Progenitor cell of endocrine pancreas (in vitro differentiated cells): Measurements from ENCODE around the gene SIDT1. TPM values are rescaled to one million over a fixed set of nuclear protein-coding genes. Genes with fewer than 3 reads are reported as not detected.
A peak's percentile ranks its signal among the peaks of the same experiment; 100 is the strongest.

Experiments used
- DNase-seq: peaks from one replicate; pipeline ENCODE4 v3.0.0; 2021; ENCODE audit warnings: low spot score; ENCODE audit not compliant: unreplicated experiment
- H3K27ac Mint-ChIP-seq: 2 replicates; pipeline ENCODE4 v1.8.0; 2021; ENCODE audit warnings: mild to moderate bottlenecking, moderate library complexity, mixed read lengths
- H3K27me3 Mint-ChIP-seq: 2 replicates; pipeline ENCODE4 v1.8.0; 2021; ENCODE audit warnings: mixed read lengths
- H3K36me3 Mint-ChIP-seq: 2 replicates; pipeline ENCODE4 v1.8.0; 2022; ENCODE audit warnings: mixed read lengths; ENCODE audit not compliant: insufficient read depth
- H3K4me1 Mint-ChIP-seq: 2 replicates; pipeline ENCODE4 v1.8.0; 2021; ENCODE audit warnings: low read depth, mixed read lengths
- H3K4me3 Mint-ChIP-seq: 2 replicates; pipeline ENCODE4 v1.8.0; 2021; ENCODE audit warnings: low read depth, mild to moderate bottlenecking, moderate library complexity, mixed read lengths
- H3K9me3 Mint-ChIP-seq: 2 replicates; pipeline ENCODE4 v1.8.0; 2021; ENCODE audit warnings: low read depth, mixed read lengths
- total RNA-seq: library from RNA; stranded (reverse); gene quantifications from 2 replicates; pipeline ENCODE4 v1.2.1, GENCODE V29; 2021
- TF ChIP-seq, protein P1 (sequence below): fragments of 200-600 bp; sonication (generic); IDR thresholded peaks from one replicate; pipeline ENCODE4 v1.5.0; 2021; ENCODE audit warnings: antibody characterized with exemption, mild to moderate bottlenecking; ENCODE audit not compliant: unreplicated experiment

Gene SIDT1
- total RNA-seq, 1 donor from 2014 or later, result not detected

DNA sequence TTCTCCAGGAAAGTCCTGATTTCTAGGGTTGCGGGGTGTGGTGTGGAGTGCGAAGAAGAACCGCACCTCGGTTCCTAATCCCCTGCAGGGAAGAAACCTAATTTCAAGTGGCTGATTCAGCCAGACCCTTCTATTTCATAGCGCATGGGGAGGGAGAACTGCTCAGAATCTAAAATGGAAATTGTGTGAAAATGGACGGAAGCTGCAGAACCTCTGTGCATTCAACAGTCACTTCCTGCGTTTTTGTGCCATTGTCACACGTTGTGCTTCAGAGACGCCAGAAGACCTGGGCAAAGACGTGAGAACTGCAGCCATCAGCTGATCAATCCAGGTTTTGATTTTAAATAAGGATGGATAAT lies 1.2 kb downstream of the SIDT1 start:
- no peaks in the 10 kb centered on the region for H3K9me3 Mint-ChIP-seq
- TF ChIP-seq, protein P1, sequence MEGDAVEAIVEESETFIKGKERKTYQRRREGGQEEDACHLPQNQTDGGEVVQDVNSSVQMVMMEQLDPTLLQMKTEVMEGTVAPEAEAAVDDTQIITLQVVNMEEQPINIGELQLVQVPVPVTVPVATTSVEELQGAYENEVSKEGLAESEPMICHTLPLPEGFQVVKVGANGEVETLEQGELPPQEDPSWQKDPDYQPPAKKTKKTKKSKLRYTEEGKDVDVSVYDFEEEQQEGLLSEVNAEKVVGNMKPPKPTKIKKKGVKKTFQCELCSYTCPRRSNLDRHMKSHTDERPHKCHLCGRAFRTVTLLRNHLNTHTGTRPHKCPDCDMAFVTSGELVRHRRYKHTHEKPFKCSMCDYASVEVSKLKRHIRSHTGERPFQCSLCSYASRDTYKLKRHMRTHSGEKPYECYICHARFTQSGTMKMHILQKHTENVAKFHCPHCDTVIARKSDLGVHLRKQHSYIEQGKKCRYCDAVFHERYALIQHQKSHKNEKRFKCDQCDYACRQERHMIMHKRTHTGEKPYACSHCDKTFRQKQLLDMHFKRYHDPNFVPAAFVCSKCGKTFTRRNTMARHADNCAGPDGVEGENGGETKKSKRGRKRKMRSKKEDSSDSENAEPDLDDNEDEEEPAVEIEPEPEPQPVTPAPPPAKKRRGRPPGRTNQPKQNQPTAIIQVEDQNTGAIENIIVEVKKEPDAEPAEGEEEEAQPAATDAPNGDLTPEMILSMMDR, result no peak
- no peak overlapping the region for H3K27ac Mint-ChIP-seq
- DNase-seq, result no peak
- peaks cover 85% of the 10 kb centered on the region for H3K27me3 Mint-ChIP-seq
- H3K4me1 Mint-ChIP-seq, result peaks cover 10% of the 10 kb centered on the region
- peak overlapping the region; percentile 76 for H3K4me3 Mint-ChIP-seq
- H3K36me3 Mint-ChIP-seq, result no peaks in the 10 kb centered on the region

DNA sequence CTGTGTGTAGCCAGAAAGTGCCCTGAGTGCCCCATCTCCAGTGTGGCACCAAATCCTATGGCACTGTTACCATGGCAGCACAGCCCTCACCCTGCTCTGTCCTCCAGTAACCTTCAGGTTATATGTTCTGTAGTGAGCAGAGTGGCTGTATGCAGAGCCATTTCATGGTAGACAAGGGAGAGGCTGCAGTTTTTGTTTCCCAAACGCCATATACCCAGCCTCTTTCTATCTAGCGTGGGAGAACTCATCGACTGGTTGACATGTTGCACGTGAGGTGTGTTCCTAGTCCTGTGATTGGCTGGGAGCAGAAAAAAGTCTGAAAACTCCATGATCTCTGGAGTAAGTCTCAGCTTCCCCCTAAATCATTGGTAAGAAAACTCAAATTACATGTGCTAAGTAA lies 2.0 kb downstream of the SIDT1 start:
- no peak overlapping the region for H3K27ac Mint-ChIP-seq
- H3K27me3 Mint-ChIP-seq, result peaks cover 80% of the 10 kb centered on the region
- no peak overlapping the region for H3K4me3 Mint-ChIP-seq
- no peak for DNase-seq
- no peaks in the 10 kb centered on the region for H3K9me3 Mint-ChIP-seq
- peaks cover 10% of the 10 kb centered on the region for H3K4me1 Mint-ChIP-seq
- TF ChIP-seq, protein P1, result no peak
- H3K36me3 Mint-ChIP-seq, result no peaks in the 10 kb centered on the region

DNA sequence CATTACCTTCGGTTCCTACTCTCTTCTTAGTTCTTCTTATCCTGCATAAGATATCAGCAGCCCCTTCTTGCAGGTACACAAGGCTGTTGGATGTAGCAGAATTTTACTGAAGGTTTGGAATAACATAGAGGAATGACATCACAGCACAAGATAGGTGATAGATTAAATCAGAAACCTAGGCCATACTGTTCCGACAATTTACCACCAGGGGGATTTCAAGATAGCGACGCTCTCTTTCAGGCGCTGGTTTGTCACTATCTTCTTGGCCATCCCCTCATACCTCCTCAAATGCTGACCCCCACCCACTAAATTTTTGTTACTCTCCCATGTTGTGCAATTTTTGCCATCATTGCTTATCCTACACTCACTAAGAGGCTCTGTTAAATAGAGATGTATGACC lies 3.5 kb downstream of the SIDT1 start:
- Mint-ChIP-seq H3K27me3 (peaks cover 68% of the 10 kb centered on the region), H3K9me3 (no peaks in the 10 kb centered on the region), H3K4me3 (no peak overlapping the region), H3K27ac (no peak overlapping the region), H3K4me1 (peaks cover 10% of the 10 kb centered on the region), H3K36me3 (no peaks in the 10 kb centered on the region)
- DNase-seq, result no peak
- TF ChIP-seq, protein P1, result peak; percentile 44

DNA sequence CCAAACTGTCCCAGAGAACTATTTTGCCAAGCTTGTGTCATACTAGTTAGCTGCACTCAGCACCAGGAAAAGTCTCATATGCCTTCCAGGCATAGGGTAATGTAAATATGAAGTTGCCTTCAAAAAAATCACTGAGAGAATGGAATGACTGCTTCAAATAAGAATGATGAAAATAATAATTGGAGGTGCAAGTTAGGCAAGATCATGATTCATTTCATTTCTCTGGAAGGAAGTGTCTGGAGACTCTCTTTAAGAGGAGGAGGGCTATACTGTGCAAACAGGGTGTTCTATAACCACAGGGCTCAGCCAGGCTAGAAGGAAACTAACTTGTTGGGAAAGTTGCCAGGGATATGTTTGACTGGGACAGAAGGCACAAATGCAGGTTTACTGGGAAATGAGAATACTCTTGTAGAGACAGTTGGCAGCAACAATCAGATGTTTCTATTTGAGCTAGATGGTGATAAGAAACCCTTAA lies 4.3 kb downstream of the SIDT1 start:
- no peak for DNase-seq
- peaks cover 60% of the 10 kb centered on the region for H3K27me3 Mint-ChIP-seq
- H3K4me1 Mint-ChIP-seq, result peaks cover 10% of the 10 kb centered on the region
- TF ChIP-seq, protein P1, result no peak
- no peaks in the 10 kb centered on the region for H3K36me3 Mint-ChIP-seq
- H3K4me3 Mint-ChIP-seq, result no peak overlapping the region
- no peaks in the 10 kb centered on the region for H3K9me3 Mint-ChIP-seq
- H3K27ac Mint-ChIP-seq, result no peak overlapping the region

DNA sequence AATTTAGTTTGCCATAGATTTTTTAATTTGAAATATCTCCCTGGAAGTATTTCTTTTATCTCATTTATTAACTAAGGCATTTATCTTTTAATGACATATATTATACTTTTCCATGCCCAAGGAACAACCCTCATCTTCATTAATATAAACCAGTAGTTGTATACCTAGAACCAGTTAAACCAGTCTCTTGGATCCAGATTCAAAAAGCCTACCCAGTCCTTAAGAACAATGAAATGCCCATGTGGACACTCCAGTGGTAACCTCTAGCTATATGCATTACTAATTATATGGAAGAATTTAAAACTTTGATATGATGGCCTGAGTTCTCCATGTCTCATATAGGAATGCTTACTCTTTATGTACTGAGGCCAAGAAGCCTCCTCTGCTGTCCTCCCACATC lies 4.8 kb downstream of the SIDT1 start:
- H3K27ac Mint-ChIP-seq, result no peak overlapping the region
- H3K27me3 Mint-ChIP-seq, result peaks cover 55% of the 10 kb centered on the region
- peaks cover 9% of the 10 kb centered on the region for H3K4me1 Mint-ChIP-seq
- no peaks in the 10 kb centered on the region for H3K36me3 Mint-ChIP-seq
- no peak for DNase-seq
- TF ChIP-seq, protein P1, result no peak
- H3K9me3 Mint-ChIP-seq, result no peaks in the 10 kb centered on the region
- no peak overlapping the region for H3K4me3 Mint-ChIP-seq
